ENCODE results near the gene MUC16.

The MUC16 gene

GRCh38 chr19:9009431-9009830, 778 bp downstream of the MUC16 start:
- DNase-seq (ENCODE audit: low read depth) = no peak

DNA sequence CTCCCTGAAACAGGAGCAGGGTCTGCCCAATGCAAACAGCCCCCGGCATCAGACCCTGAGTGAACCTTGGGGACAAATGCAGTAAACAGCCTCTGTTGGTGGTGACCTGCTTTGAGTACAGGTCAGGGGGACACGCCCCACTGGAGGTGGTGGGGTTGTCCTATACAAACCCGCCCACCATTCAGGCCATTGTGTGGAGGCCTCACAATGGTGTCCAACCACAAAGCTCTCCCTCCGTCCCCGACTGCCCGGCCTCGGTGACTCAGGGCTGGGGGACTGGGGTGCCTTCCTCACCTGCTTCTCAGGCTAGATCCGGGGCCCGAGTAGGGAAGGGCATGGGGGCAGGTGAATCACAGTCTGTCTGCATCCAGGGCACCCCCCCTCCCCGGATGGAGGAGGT, 1.5 kb downstream of the MUC16 start:
- no peak for DNase-seq (ENCODE audit: low read depth)

DNA sequence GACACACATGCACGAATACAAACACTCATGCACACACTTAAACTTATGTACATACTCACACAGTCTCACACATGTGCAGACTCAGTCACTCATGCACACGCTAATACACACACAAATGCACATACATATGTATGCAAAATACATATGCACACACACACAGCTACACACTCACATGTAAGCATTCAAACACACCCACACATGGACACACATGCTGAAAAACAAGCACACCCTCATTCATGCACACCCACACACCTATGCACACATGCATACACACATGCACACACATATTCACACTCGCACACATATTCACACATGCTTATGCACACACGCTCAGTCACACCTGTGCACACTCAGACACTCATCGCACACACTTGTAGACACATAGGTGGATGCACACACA, 9.3 kb downstream of the MUC16 start:
- no peak for DNase-seq (ENCODE audit: low read depth)

DNA sequence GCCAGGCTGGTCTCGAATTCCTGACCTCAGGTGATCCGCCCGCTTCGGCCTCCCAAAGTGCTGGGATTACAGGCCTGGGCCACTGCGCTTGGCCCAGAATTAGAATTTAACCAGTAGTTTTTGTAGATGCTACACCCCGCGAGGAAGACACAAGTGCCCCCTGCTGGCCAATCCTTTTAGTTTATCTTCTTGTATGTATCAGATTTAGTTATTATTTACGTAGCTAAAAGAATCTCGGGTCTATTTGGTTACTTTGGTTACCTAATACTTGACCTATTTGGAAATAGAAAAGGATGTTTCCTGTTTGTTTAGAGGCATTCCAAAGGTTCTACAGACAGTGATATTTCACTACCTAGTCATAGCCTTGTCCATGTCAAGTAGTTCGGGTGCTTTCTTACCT, 22.0 kb downstream of the MUC16 start:
- no peak for DNase-seq (ENCODE audit: low read depth)

- no peak for DNase-seq (ENCODE audit: low read depth)
These were observed 23.9 kb downstream of the MUC16 start for GRCh38 chr19:8986296-8986695.

DNA sequence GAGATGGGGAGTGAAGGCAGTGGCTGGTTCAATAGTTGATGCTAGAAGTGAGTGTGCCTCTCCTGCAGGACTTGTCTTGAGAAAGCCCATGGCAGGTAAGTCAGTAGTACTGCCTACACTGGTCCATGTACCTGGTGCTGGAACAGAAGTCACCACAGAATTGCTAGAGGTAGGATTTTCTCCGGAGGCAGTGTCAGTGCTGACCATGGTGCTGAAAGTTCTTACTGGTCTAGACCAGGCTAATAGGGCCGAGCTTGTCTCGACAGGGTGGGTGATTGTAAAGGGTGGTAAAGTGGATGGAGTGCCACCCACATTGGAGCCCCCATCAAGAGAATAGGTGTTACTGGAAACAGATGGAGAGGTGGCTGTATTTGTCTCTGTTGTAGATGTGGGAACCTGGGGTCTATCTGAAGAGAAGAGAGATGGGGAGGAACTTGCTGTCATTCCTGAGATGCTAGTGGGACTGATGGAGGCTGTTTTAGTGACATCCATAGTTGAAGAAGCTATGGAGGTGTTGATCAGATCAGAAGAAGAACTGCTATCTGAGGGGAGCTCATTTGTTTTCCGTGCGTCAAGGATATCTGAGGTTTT, 36.6 kb downstream of the MUC16 start:
- DNase-seq (ENCODE audit: low read depth) = peak; percentile 1

DNA sequence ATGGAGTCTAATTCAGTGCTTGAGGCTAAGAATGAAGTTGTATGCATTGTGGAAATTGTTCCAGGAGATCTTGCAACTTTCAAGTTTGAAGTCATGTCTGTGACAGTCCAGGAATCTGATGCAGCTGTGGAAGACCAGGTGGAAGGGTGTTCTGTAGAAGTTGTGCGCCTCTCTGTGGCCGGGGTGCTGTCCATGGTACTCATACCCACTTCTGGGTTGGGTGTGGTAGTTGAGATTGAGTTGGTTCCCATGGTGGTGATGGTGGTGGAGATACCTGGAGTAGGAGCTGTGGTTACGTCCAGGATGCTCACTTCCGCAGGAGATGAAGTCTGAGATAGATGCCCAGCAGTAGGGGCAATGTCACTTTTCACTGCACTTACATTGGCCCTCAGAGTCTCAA, 44.3 kb downstream of the MUC16 start:
- DNase-seq (ENCODE audit: low read depth) = no peak

All from amniotic epithelial cell (primary cell).